HepG2 (cell line): Measurements from ENCODE around the gene SLIT1. TPM values are rescaled to one million over a fixed set of nuclear protein-coding genes. Genes with fewer than 3 reads are reported as not detected.
A peak's percentile ranks its signal among the peaks of the same experiment; 100 is the strongest.

Experiments used
- EEA1 ChIP-seq: sonication (generic); formaldehyde crosslinking; IDR thresholded peaks from 2 replicates; pipeline ENCODE4 v1.5.1; 2020; ENCODE audit warnings: mild to moderate bottlenecking, missing genetic modification reagents, borderline replicate concordance
- GFI1 ChIP-seq: sonication (generic); formaldehyde crosslinking; IDR thresholded peaks from 2 replicates; pipeline ENCODE4 v1.5.0; 2020; ENCODE audit warnings: missing genetic modification reagents, mild to moderate bottlenecking, borderline replicate concordance
- HNRNPLL ChIP-seq: fragments of 200-400 bp; formaldehyde crosslinking; IDR thresholded peaks from 2 replicates; pipeline ENCODE4 v1.6.1; 2017; ENCODE audit warnings: mild to moderate bottlenecking, low read depth, low read length; ENCODE audit not compliant: poor library complexity, severe bottlenecking
- KLF16 ChIP-seq, 2 experiments: sonication (generic) in 1 of 2; formaldehyde crosslinking in 1 of 2; IDR thresholded peaks; 2 replicates each; pipeline versions ENCODE4 v1.6.1 to v1.8.0; 2016 to 2023; ENCODE audit warnings: missing genetic modification reagents in 2 of 2, missing compliant biosample characterization in 1 of 2
- KMT2A ChIP-seq: sonication (generic); formaldehyde crosslinking; IDR thresholded peaks from 2 replicates; pipeline ENCODE4 v1.4.0; 2020; ENCODE audit warnings: missing genetic modification reagents
- NCOA2 ChIP-seq: sonication (generic); formaldehyde crosslinking; IDR thresholded peaks from 2 replicates; pipeline ENCODE4 v1.8.0; 2022; ENCODE audit warnings: inconsistent platforms
- RARA ChIP-seq: IDR thresholded peaks from 2 replicates; pipeline ENCODE4 v1.6.1; 2016; ENCODE audit warnings: missing genetic modification reagents, missing compliant biosample characterization
- RFXAP ChIP-seq: sonication (generic); formaldehyde crosslinking; IDR thresholded peaks from 2 replicates; pipeline ENCODE4 v1.4.0; 2020; ENCODE audit warnings: missing genetic modification reagents, borderline replicate concordance
- TP53 ChIP-seq: sonication (generic); formaldehyde crosslinking; conservative IDR thresholded peaks from 2 replicates; pipeline ENCODE4 v1.4.0; 2020; ENCODE audit warnings: missing genetic modification reagents
- TRIM24 ChIP-seq: sonication (generic); formaldehyde crosslinking; IDR thresholded peaks from 2 replicates; pipeline ENCODE4 v1.8.0; 2022; ENCODE audit warnings: mild to moderate bottlenecking, missing genetic modification reagents
- ZBTB38 ChIP-seq: sonication (generic); formaldehyde crosslinking; IDR thresholded peaks from 2 replicates; pipeline ENCODE4 v1.5.1; 2020; ENCODE audit warnings: mild to moderate bottlenecking, missing genetic modification reagents
- ZBTB7A ChIP-seq: sonication (generic); formaldehyde crosslinking; IDR thresholded peaks from 2 replicates; pipeline ENCODE4 v1.8.0; 2022; ENCODE audit warnings: mild to moderate bottlenecking, missing genetic modification reagents
- ZKSCAN8 ChIP-seq: IDR thresholded peaks from 2 replicates; pipeline ENCODE4 v1.6.1; 2016; ENCODE audit warnings: borderline replicate concordance, missing genetic modification reagents, missing compliant biosample characterization
- ZNF138 ChIP-seq: sonication (generic); formaldehyde crosslinking; IDR thresholded peaks from 2 replicates; pipeline ENCODE4 v1.5.0; 2020; ENCODE audit warnings: mild to moderate bottlenecking, low read depth, missing genetic modification reagents
- ZNF225 ChIP-seq: sonication (generic); formaldehyde crosslinking; IDR thresholded peaks from 2 replicates; pipeline ENCODE4 v1.4.0; 2020; ENCODE audit warnings: mild to moderate bottlenecking, missing genetic modification reagents
- ZNF335 ChIP-seq: sonication (generic); formaldehyde crosslinking; IDR thresholded peaks from 2 replicates; pipeline ENCODE4 v1.4.0; 2020; ENCODE audit warnings: missing genetic modification reagents
- ZNF777 ChIP-seq: sonication (generic); formaldehyde crosslinking; IDR thresholded peaks from 2 replicates; pipeline ENCODE4 v1.4.0; 2020; ENCODE audit warnings: missing genetic modification reagents
- ZNF788 ChIP-seq: sonication (generic); formaldehyde crosslinking; IDR thresholded peaks from 2 replicates; pipeline ENCODE4 v1.5.0; 2020; ENCODE audit warnings: mild to moderate bottlenecking, missing genetic modification reagents, borderline replicate concordance
- polyA plus RNA-seq, 8 experiments: library from polyadenylated mRNA; depleted of rRNA in 3 of 8; stranded (reverse) in 7 of 8; unstranded in 1 of 8; fragments of >200 nt; fragmentation: Illumina TruSeq in 4 of 8; extraction: Trizol in 4 of 8; gene quantifications; 2 replicates each; pipeline versions ENCODE4 v1.2.1 to v1.2.3, GENCODE V29; 2011 to 2016; ENCODE audit warnings: low read depth in 4 of 8, missing spikeins in 1 of 8, mixed read lengths in 1 of 8; ENCODE audit not compliant: insufficient read depth in 1 of 8
- total RNA-seq, 5 experiments: library from RNA; depleted of rRNA; stranded (reverse); fragments of >200 nt; fragmentation: Illumina TruSeq; extraction: Trizol; gene quantifications; 2 replicates each; pipeline ENCODE4 v1.2.3, GENCODE V29; 2016; ENCODE audit warnings: low read depth in 1 of 5
- TF ChIP-seq, protein P1 (sequence below): sonication (generic); formaldehyde crosslinking; IDR thresholded peaks from 2 replicates; pipeline ENCODE4 v1.5.1; 2020; ENCODE audit warnings: mild to moderate bottlenecking, missing genetic modification reagents, borderline replicate concordance
- TF ChIP-seq, protein P2 (sequence below): sonication (generic); formaldehyde crosslinking; IDR thresholded peaks from 2 replicates; pipeline ENCODE4 v1.8.1; 2023; ENCODE audit warnings: mild to moderate bottlenecking, moderate library complexity, missing genetic modification reagents
- TF ChIP-seq, protein P3 (sequence below): sonication (generic); formaldehyde crosslinking; conservative IDR thresholded peaks from 2 replicates; pipeline ENCODE4 v1.4.0; 2020; ENCODE audit warnings: missing genetic modification reagents
- TF ChIP-seq, protein P4 (sequence below): sonication (generic); formaldehyde crosslinking; IDR thresholded peaks from 2 replicates; pipeline ENCODE4 v1.4.0; 2020; ENCODE audit warnings: mild to moderate bottlenecking, missing genetic modification reagents

Gene SLIT1
- total and polyA plus RNA-seq, 2 of the 13 experiments (the other 11 are each of a cell fraction or from before 2014, with no cell fraction given), result 0.09 to 0.33 TPM

DNA sequence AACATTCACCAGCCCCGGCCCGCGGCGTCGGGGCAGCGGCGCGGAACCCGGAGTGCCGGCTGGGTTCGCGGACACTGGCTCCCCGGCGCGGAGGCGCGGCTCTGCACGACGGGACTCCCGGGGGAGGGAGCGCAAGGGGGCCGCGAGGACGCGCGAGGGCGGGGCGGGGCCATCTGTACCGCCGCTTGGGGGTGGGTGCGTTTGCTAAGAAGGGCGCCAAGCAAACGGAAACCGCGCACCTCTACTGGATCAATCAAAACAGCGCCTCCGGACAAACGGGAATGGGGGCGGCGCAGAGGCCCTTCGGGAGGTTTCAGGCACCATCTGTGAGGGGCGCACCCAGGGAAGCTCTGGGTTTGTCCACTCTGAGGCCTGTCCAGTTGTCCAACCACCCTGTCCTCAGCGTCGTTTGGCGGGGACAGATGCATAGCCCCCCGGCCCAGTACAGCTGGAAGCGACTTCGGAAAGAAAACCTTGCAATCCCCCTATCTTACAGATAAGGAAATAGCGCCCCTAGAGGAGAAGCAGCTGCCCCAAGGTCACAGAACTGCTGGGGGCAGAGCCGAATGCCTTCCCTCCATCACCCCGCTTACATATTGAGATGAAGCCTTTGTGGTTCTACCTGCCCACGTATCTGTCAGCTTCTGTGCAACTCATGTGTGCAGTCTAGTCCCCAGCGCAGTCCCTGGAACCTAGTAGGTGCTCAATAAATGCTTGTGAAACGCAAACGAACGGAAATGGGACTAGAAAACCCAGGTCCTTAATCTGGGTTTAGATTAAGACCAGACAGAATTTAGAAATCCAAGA lies 10.7 kb upstream of the SLIT1 start (continued):
- TF ChIP-seq, protein P1, sequence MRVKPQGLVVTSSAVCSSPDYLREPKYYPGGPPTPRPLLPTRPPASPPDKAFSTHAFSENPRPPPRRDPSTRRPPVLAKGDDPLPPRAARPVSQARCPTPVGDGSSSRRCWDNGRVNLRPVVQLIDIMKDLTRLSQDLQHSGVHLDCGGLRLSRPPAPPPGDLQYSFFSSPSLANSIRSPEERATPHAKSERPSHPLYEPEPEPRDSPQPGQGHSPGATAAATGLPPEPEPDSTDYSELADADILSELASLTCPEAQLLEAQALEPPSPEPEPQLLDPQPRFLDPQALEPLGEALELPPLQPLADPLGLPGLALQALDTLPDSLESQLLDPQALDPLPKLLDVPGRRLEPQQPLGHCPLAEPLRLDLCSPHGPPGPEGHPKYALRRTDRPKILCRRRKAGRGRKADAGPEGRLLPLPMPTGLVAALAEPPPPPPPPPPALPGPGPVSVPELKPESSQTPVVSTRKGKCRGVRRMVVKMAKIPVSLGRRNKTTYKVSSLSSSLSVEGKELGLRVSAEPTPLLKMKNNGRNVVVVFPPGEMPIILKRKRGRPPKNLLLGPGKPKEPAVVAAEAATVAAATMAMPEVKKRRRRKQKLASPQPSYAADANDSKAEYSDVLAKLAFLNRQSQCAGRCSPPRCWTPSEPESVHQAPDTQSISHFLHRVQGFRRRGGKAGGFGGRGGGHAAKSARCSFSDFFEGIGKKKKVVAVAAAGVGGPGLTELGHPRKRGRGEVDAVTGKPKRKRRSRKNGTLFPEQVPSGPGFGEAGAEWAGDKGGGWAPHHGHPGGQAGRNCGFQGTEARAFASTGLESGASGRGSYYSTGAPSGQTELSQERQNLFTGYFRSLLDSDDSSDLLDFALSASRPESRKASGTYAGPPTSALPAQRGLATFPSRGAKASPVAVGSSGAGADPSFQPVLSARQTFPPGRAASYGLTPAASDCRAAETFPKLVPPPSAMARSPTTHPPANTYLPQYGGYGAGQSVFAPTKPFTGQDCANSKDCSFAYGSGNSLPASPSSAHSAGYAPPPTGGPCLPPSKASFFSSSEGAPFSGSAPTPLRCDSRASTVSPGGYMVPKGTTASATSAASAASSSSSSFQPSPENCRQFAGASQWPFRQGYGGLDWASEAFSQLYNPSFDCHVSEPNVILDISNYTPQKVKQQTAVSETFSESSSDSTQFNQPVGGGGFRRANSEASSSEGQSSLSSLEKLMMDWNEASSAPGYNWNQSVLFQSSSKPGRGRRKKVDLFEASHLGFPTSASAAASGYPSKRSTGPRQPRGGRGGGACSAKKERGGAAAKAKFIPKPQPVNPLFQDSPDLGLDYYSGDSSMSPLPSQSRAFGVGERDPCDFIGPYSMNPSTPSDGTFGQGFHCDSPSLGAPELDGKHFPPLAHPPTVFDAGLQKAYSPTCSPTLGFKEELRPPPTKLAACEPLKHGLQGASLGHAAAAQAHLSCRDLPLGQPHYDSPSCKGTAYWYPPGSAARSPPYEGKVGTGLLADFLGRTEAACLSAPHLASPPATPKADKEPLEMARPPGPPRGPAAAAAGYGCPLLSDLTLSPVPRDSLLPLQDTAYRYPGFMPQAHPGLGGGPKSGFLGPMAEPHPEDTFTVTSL (CRISPR knock-in tag), result no peak
- TF ChIP-seq RARA (CRISPR knock-in tag) (no peak), ZNF138 (no peak), RFXAP (CRISPR knock-in tag) (no peak), ZBTB38 (CRISPR knock-in tag) (no peak), GFI1 (CRISPR knock-in tag) (0 out of 2 replicates have a peak, but pooled peaks have one; percentile 12), ZKSCAN8 (CRISPR knock-in tag) (no peak), TRIM24 (CRISPR knock-in tag) (no peak), ZNF225 (CRISPR knock-in tag) (0 out of 2 replicates have a peak, but pooled peaks have one; percentile 21), TP53 (CRISPR knock-in tag) (no peak), HNRNPLL (peak; percentile 75), ZBTB7A (CRISPR knock-in tag) (no peak), ZNF777 (CRISPR knock-in tag) (peak; percentile 95), KMT2A (CRISPR knock-in tag) (no peak), EEA1 (CRISPR knock-in tag) (no peak), NCOA2 (CRISPR knock-in tag) (0 out of 2 replicates have a peak, but pooled peaks have one; percentile 10), ZNF335 (CRISPR knock-in tag) (no peak), ZNF788 (CRISPR knock-in tag) (peak; percentile 32; the same call in 1 of the 2 replicates), KLF16 (CRISPR knock-in tag; IDR thresholded peaks at IDR 0.05) (no peak)
- TF ChIP-seq, protein P2, sequence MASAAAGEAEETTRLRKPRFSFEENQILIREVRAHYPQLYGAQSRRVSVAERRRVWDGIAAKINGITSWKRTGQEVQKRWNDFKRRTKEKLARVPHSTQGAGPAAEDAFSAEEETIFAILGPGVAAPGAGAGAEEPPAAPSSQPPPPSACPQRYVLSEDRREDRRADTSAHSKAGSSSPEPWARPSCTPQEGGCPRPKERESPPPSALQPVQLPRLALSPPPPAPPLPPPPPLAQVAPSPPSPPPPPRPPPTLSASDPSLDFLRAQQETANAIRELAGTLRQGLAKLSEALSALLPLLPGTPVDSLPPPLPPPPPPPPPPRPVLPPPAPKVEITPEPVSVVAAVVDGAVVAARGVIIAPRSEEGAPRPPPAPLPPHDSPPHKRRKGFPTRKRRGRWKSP (CRISPR knock-in tag), result peak; percentile 51; the same call in 1 of the 2 replicates
- TF ChIP-seq, protein P3, sequence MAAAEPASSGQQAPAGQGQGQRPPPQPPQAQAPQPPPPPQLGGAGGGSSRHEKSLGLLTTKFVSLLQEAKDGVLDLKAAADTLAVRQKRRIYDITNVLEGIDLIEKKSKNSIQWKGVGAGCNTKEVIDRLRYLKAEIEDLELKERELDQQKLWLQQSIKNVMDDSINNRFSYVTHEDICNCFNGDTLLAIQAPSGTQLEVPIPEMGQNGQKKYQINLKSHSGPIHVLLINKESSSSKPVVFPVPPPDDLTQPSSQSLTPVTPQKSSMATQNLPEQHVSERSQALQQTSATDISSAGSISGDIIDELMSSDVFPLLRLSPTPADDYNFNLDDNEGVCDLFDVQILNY (CRISPR knock-in tag), result no peak
- TF ChIP-seq, protein P4, sequence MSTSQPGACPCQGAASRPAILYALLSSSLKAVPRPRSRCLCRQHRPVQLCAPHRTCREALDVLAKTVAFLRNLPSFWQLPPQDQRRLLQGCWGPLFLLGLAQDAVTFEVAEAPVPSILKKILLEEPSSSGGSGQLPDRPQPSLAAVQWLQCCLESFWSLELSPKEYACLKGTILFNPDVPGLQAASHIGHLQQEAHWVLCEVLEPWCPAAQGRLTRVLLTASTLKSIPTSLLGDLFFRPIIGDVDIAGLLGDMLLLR (CRISPR knock-in tag), result no peak
